Upper lobe of left lung (tissue), 4 donors: ENCODE measurements around the gene LPAR3.

Experiments used
- CTCF ChIP-seq, 6 experiments: fragments of 450-650 bp in 4 of 6; fragments of 200-600 bp in 2 of 6; sonication (generic) in 2 of 6; IDR thresholded peaks; one replicate each; pipeline ENCODE4 v1.5.1; 2016 to 2019; ENCODE audit warnings: antibody characterized with exemption in 6 of 6
- EP300 ChIP-seq, 4 donors: sonication (generic); formaldehyde crosslinking; IDR thresholded peaks; one replicate each; pipeline ENCODE4 v1.5.1; 2017; ENCODE audit warnings: antibody characterized with exemption in 4 of 4, control low read depth in 2 of 4
- POLR2A ChIP-seq, 4 donors: fragments of 450-650 bp; IDR thresholded peaks; one replicate each; pipeline ENCODE4 v1.5.1; 2016 to 2017; ENCODE audit warnings: antibody characterized with exemption in 4 of 4, mild to moderate bottlenecking in 2 of 4

- no peak for TF ChIP-seq CTCF (IDR thresholded peaks at IDR 0.05)
- no peak for TF ChIP-seq EP300 (IDR thresholded peaks at IDR 0.05)
- no peak for TF ChIP-seq POLR2A (IDR thresholded peaks at IDR 0.05)
Measured at GRCh38 chr1:84883286-84883685, 9.7 kb downstream of the LPAR3 start.
